ENCODE data around the gene AZIN2. TPM values are rescaled to one million over a fixed set of nuclear protein-coding genes. Genes with fewer than 3 reads are reported as not detected.

AZIN2 gene
- total and polyA plus RNA-seq, 9 of the 15 experiments (the other 6 are each of a cell fraction or from before 2014, with no cell fraction given), result 0.06 to 0.91 (median 0.42) TPM; not detected in 2

GRCh38 chr1:33127001-33127823 is 46.3 kb downstream of the AZIN2 start (continued):
- TF ChIP-seq HMGXB4 (CRISPR knock-in tag; IDR thresholded peaks at IDR 0.05), result peak; percentile 54; the same call in 1 of the 2 replicates
- peak; percentile 67 for TF ChIP-seq TAF1 (IDR thresholded peaks at IDR 0.05; ENCODE audit: control insufficient read depth, extremely low read depth, insufficient read depth, low read length, severe bottlenecking)
- no peak for TF ChIP-seq MLX (CRISPR knock-in tag; conservative IDR thresholded peaks at IDR 0.05)
- TF ChIP-seq FOXP4 (CRISPR knock-in tag; IDR thresholded peaks at IDR 0.05; ENCODE audit: borderline replicate concordance), result no peak
- no peak for TF ChIP-seq MIER1 (IDR thresholded peaks at IDR 0.05; ENCODE audit: low read depth)
- peak in 1 of 2 experiments; percentile 80; a peak in 2 of 4 replicates for TF ChIP-seq ZNF639 (CRISPR knock-in tag; conservative IDR thresholded peaks at IDR 0.05 in 1 of 2, IDR thresholded peaks at IDR 0.05 in 1 of 2)
- no peak for TF ChIP-seq RBM14 (IDR thresholded peaks at IDR 0.05; ENCODE audit: borderline replicate concordance, insufficient read depth, low read depth, low read length)
- peak; percentile 63 for TF ChIP-seq HNRNPLL (IDR thresholded peaks at IDR 0.05; ENCODE audit: low read depth, low read length, poor library complexity, severe bottlenecking)
- peak; percentile 97 for TF ChIP-seq THAP12 (CRISPR knock-in tag; IDR thresholded peaks at IDR 0.05)
- peak; percentile 79 for TF ChIP-seq POLR2A (conservative IDR thresholded peaks at IDR 0.05)
- peak; percentile 42 for TF ChIP-seq TBP (optimal IDR thresholded peaks at IDR 0.05; ENCODE audit: low read depth, low read length)
- no peak for TF ChIP-seq ZBTB26 (CRISPR knock-in tag; IDR thresholded peaks at IDR 0.05)
- peak; percentile 98 for TF ChIP-seq CBX1 (IDR thresholded peaks at IDR 0.05; ENCODE audit: low read depth)
- TF ChIP-seq PHF8 (IDR thresholded peaks at IDR 0.05; ENCODE audit: borderline replicate concordance, low read length), result peak; percentile 52
- 0 out of 4 replicates have a peak, but pooled peaks of 1 of the 2 experiments have one; percentile 32 for TF ChIP-seq KDM1A (IDR thresholded peaks at IDR 0.05)

Data from K562 (cell line).